HEK293 (cell line): ENCODE measurements around the gene MRPS31.

Source experiments
- BCL11A ChIP-seq: fragments of 450-650 bp; formaldehyde crosslinking; IDR thresholded peaks from 2 replicates; pipeline ENCODE4 v1.5.1; 2016; ENCODE audit warnings: low read depth, missing biosample characterization, missing genetic modification characterization
- CTCF ChIP-seq: fragments of 450-650 bp; formaldehyde crosslinking; IDR thresholded peaks from 2 replicates; pipeline ENCODE4 v1.5.1; 2016; ENCODE audit warnings: missing biosample characterization, missing genetic modification characterization
- GFI1B ChIP-seq: fragments of 450-650 bp; formaldehyde crosslinking; IDR thresholded peaks from 2 replicates; pipeline ENCODE4 v1.5.1; 2016; ENCODE audit warnings: missing biosample characterization, missing genetic modification characterization
- KLF8 ChIP-seq: fragments of 450-650 bp; formaldehyde crosslinking; IDR thresholded peaks from 2 replicates; pipeline ENCODE4 v1.5.1; 2016; ENCODE audit warnings: missing biosample characterization, missing genetic modification characterization
- MEIS1 ChIP-seq: sonication (generic); formaldehyde crosslinking; IDR thresholded peaks from 2 replicates; pipeline ENCODE4 v1.8.1; 2022; ENCODE audit warnings: missing genetic modification reagents, mild to moderate bottlenecking, borderline replicate concordance
- MZF1 ChIP-seq: fragments of 450-650 bp; formaldehyde crosslinking; IDR thresholded peaks from 2 replicates; pipeline ENCODE4 v1.5.1; 2017; ENCODE audit warnings: missing biosample characterization, missing genetic modification characterization, borderline replicate concordance
- PRDM6 ChIP-seq: fragments of 450-650 bp; formaldehyde crosslinking; IDR thresholded peaks from 2 replicates; pipeline ENCODE4 v1.5.1; 2017; ENCODE audit warnings: missing biosample characterization, missing genetic modification characterization
- REPIN1 ChIP-seq: fragments of 450-650 bp; formaldehyde crosslinking; IDR thresholded peaks from 2 replicates; pipeline ENCODE4 v1.5.1; 2017; ENCODE audit warnings: missing biosample characterization, missing genetic modification characterization, low read depth
- SALL2 ChIP-seq: fragments of 450-650 bp; formaldehyde crosslinking; IDR thresholded peaks from 2 replicates; pipeline ENCODE4 v1.5.0; 2017; ENCODE audit warnings: missing biosample characterization, mild to moderate bottlenecking, missing genetic modification characterization, borderline replicate concordance
- SCRT1 ChIP-seq: fragments of 450-650 bp; formaldehyde crosslinking; IDR thresholded peaks from 2 replicates; pipeline ENCODE4 v1.5.1; 2016; ENCODE audit warnings: missing biosample characterization, missing genetic modification characterization, borderline replicate concordance
- SP3 ChIP-seq: fragments of 450-650 bp; formaldehyde crosslinking; IDR thresholded peaks from 2 replicates; pipeline ENCODE4 v1.5.1; 2016; ENCODE audit warnings: missing biosample characterization, missing genetic modification characterization
- ZBTB21 ChIP-seq: fragments of 450-650 bp; formaldehyde crosslinking; IDR thresholded peaks from 2 replicates; pipeline ENCODE4 v1.5.1; 2017; ENCODE audit warnings: missing biosample characterization, missing genetic modification characterization
- ZBTB7A ChIP-seq: fragments of 450-650 bp; formaldehyde crosslinking; IDR thresholded peaks from 2 replicates; pipeline ENCODE4 v1.5.1; 2016; ENCODE audit warnings: low read depth, missing biosample characterization, missing genetic modification characterization
- ZNF133 ChIP-seq: fragments of 450-650 bp; formaldehyde crosslinking; IDR thresholded peaks from 2 replicates; pipeline ENCODE4 v1.5.1; 2016; ENCODE audit warnings: missing biosample characterization, missing genetic modification characterization
- ZNF140 ChIP-seq: fragments of 450-650 bp; formaldehyde crosslinking; IDR thresholded peaks from 2 replicates; pipeline ENCODE4 v1.5.1; 2016; ENCODE audit warnings: missing biosample characterization, missing genetic modification characterization
- ZNF175 ChIP-seq: fragments of 450-650 bp; formaldehyde crosslinking; IDR thresholded peaks from 2 replicates; pipeline ENCODE4 v1.5.1; 2016; ENCODE audit warnings: missing biosample characterization, missing genetic modification characterization
- ZNF19 ChIP-seq: fragments of 450-650 bp; formaldehyde crosslinking; IDR thresholded peaks from 2 replicates; pipeline ENCODE4; 2016; ENCODE audit warnings: missing biosample characterization, missing genetic modification characterization, low read depth
- ZNF2 ChIP-seq: fragments of 450-650 bp; formaldehyde crosslinking; IDR thresholded peaks from 2 replicates; pipeline ENCODE4 v1.5.1; 2016; ENCODE audit warnings: missing biosample characterization, missing genetic modification characterization
- ZNF202 ChIP-seq: fragments of 450-650 bp; formaldehyde crosslinking; IDR thresholded peaks from 2 replicates; pipeline ENCODE4 v1.5.1; 2016; ENCODE audit warnings: missing biosample characterization, missing genetic modification characterization, borderline replicate concordance
- ZNF214 ChIP-seq: fragments of 450-650 bp; formaldehyde crosslinking; IDR thresholded peaks from 2 replicates; pipeline ENCODE4 v1.5.1; 2017; ENCODE audit warnings: missing biosample characterization, mild to moderate bottlenecking, missing genetic modification characterization, borderline replicate concordance
- ZNF221 ChIP-seq: fragments of 450-650 bp; formaldehyde crosslinking; IDR thresholded peaks from 2 replicates; pipeline ENCODE4 v1.5.1; 2017; ENCODE audit warnings: missing biosample characterization, missing genetic modification characterization, borderline replicate concordance
- ZNF274 ChIP-seq, 2 experiments: fragments of 200-500 bp in 1 of 2; fragments of 450-650 bp in 1 of 2; sonication (Bioruptor generic) in 1 of 2; formaldehyde crosslinking in 1 of 2; IDR thresholded peaks; 2 replicates each; pipeline versions ENCODE4 v1.5.1 to v1.6.1; 2014 to 2016; ENCODE audit warnings: borderline replicate concordance in 1 of 2, inconsistent platforms in 1 of 2, low read length in 1 of 2, missing biosample characterization in 1 of 2, missing genetic modification characterization in 1 of 2
- ZNF335 ChIP-seq: fragments of 450-650 bp; formaldehyde crosslinking; conservative IDR thresholded peaks from 2 replicates; pipeline ENCODE4 v1.5.1; 2016; ENCODE audit warnings: missing biosample characterization, missing genetic modification characterization
- ZNF350 ChIP-seq: fragments of 450-650 bp; formaldehyde crosslinking; IDR thresholded peaks from 2 replicates; pipeline ENCODE4 v1.5.0; 2017; ENCODE audit warnings: missing biosample characterization, mild to moderate bottlenecking, missing genetic modification characterization
- ZNF362 ChIP-seq: fragments of 450-650 bp; formaldehyde crosslinking; IDR thresholded peaks from 2 replicates; pipeline ENCODE4 v1.5.1; 2016; ENCODE audit warnings: missing biosample characterization, missing genetic modification characterization
- ZNF37A ChIP-seq: fragments of 450-650 bp; IDR thresholded peaks from 2 replicates; pipeline ENCODE4 v1.5.1; 2018; ENCODE audit warnings: missing biosample characterization, missing genetic modification characterization
- ZNF391 ChIP-seq: fragments of 450-650 bp; formaldehyde crosslinking; IDR thresholded peaks from 2 replicates; pipeline ENCODE4 v1.5.1; 2016; ENCODE audit warnings: low read depth, missing biosample characterization, missing genetic modification characterization, borderline replicate concordance
- ZNF394 ChIP-seq: fragments of 450-650 bp; formaldehyde crosslinking; IDR thresholded peaks from 2 replicates; pipeline ENCODE4 v1.5.1; 2016; ENCODE audit warnings: missing biosample characterization, missing genetic modification characterization, mild to moderate bottlenecking, moderate library complexity, borderline replicate concordance
- ZNF404 ChIP-seq: fragments of 450-650 bp; formaldehyde crosslinking; IDR thresholded peaks from 2 replicates; pipeline ENCODE4 v1.5.1; 2017; ENCODE audit warnings: missing biosample characterization, missing genetic modification characterization
- ZNF416 ChIP-seq: fragments of 450-650 bp; formaldehyde crosslinking; IDR thresholded peaks from 2 replicates; pipeline ENCODE4 v1.5.1; 2016; ENCODE audit warnings: missing biosample characterization, missing genetic modification characterization
- ZNF521 ChIP-seq: fragments of 450-650 bp; formaldehyde crosslinking; IDR thresholded peaks from 2 replicates; pipeline ENCODE4 v1.5.1; 2017; ENCODE audit warnings: missing biosample characterization, mild to moderate bottlenecking, missing genetic modification characterization
- ZNF558 ChIP-seq: fragments of 450-650 bp; formaldehyde crosslinking; IDR thresholded peaks from 2 replicates; pipeline ENCODE4 v1.5.1; 2016; ENCODE audit warnings: missing biosample characterization, missing genetic modification characterization
- ZNF560 ChIP-seq: fragments of 450-650 bp; formaldehyde crosslinking; IDR thresholded peaks from 2 replicates; pipeline ENCODE4 v1.5.1; 2017; ENCODE audit warnings: missing biosample characterization, missing genetic modification characterization, borderline replicate concordance
- ZNF624 ChIP-seq: fragments of 450-650 bp; formaldehyde crosslinking; IDR thresholded peaks from 2 replicates; pipeline ENCODE4 v1.5.1; 2017; ENCODE audit warnings: missing biosample characterization, missing genetic modification characterization
- ZNF626 ChIP-seq: fragments of 450-650 bp; sonication (Bioruptor Pico); formaldehyde crosslinking; IDR thresholded peaks from 2 replicates; pipeline ENCODE4 v1.5.1; 2018; ENCODE audit warnings: missing biosample characterization, missing genetic modification characterization, inconsistent platforms
- ZNF777 ChIP-seq: fragments of 450-650 bp; formaldehyde crosslinking; IDR thresholded peaks from 2 replicates; pipeline ENCODE4 v1.5.1; 2017; ENCODE audit warnings: missing biosample characterization, missing genetic modification characterization, borderline replicate concordance

MRPS31 gene

GRCh38 chr13:40770934-40771618 lies at the start of gene MRPS31 (continued):
- TF ChIP-seq KLF8 (tag by site-specific recombination) (peak; percentile 95), ZNF521 (tag by site-specific recombination) (no peak), SALL2 (tag by site-specific recombination) (no peak), ZNF394 (tag by site-specific recombination) (peak; percentile 88), CTCF (no peak; the same call in 1 of the 2 replicates), ZNF391 (tag by site-specific recombination) (peak; percentile 99), ZNF214 (tag by site-specific recombination) (no peak), ZNF558 (peak; percentile 74), ZNF274 (IDR thresholded peaks at IDR 0.05; ENCODE audit: low read length) (no peak), ZNF274 (tag by site-specific recombination; IDR thresholded peaks at IDR 0.05; ENCODE audit: borderline replicate concordance) (no peak), ZBTB7A (tag by site-specific recombination) (peak; percentile 80), ZNF626 (no peak), ZNF624 (no peak), ZNF335 (tag by site-specific recombination) (peak; percentile 70), MZF1 (tag by site-specific recombination) (no peak), ZNF202 (tag by site-specific recombination) (no peak), ZBTB21 (tag by site-specific recombination) (peak; percentile 82), ZNF416 (tag by site-specific recombination) (no peak), ZNF19 (tag by site-specific recombination) (no peak), ZNF175 (tag by site-specific recombination) (no peak), MEIS1 (CRISPR knock-in tag) (no peak), ZNF777 (tag by site-specific recombination) (peak; percentile 26; the same call in 1 of the 2 replicates), BCL11A (tag by site-specific recombination) (no peak), ZNF350 (no peak), PRDM6 (tag by site-specific recombination) (no peak), ZNF37A (tag by site-specific recombination) (no peak), ZNF404 (tag by site-specific recombination) (no peak), REPIN1 (tag by site-specific recombination) (peak; percentile 96), ZNF560 (tag by site-specific recombination) (no peak), ZNF133 (tag by site-specific recombination) (no peak), SP3 (tag by site-specific recombination) (peak; percentile 95), GFI1B (peak; percentile 79), SCRT1 (tag by site-specific recombination) (no peak), ZNF140 (no peak), ZNF362 (tag by site-specific recombination) (peak; percentile 11; the same call in 1 of the 2 replicates), ZNF221 (tag by site-specific recombination) (no peak), ZNF2 (tag by site-specific recombination) (peak; percentile 98)
